22Rv1 (cell line): ENCODE results near the gene SCN8A.

Source experiments
- ZFX ChIP-seq: fragments of 450-650 bp; IDR thresholded peaks from 2 replicates; pipeline ENCODE4 v1.6.1; 2017; ENCODE audit warnings: antibody characterized with exemption, borderline replicate concordance
- TF ChIP-seq, protein P1 (sequence below): fragments of 450-650 bp; IDR thresholded peaks from 2 replicates; pipeline ENCODE4 v1.5.1; 2017; ENCODE audit warnings: mild to moderate bottlenecking

- TF ChIP-seq, protein P1, sequence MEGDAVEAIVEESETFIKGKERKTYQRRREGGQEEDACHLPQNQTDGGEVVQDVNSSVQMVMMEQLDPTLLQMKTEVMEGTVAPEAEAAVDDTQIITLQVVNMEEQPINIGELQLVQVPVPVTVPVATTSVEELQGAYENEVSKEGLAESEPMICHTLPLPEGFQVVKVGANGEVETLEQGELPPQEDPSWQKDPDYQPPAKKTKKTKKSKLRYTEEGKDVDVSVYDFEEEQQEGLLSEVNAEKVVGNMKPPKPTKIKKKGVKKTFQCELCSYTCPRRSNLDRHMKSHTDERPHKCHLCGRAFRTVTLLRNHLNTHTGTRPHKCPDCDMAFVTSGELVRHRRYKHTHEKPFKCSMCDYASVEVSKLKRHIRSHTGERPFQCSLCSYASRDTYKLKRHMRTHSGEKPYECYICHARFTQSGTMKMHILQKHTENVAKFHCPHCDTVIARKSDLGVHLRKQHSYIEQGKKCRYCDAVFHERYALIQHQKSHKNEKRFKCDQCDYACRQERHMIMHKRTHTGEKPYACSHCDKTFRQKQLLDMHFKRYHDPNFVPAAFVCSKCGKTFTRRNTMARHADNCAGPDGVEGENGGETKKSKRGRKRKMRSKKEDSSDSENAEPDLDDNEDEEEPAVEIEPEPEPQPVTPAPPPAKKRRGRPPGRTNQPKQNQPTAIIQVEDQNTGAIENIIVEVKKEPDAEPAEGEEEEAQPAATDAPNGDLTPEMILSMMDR, result no peak
- no peak for TF ChIP-seq ZFX
Observed at GRCh38 chr12:51702587-51702986, 111.6 kb downstream of the SCN8A start.
